ENCODE measurements around the gene MRPL34.

Gene MRPL34

DNA sequence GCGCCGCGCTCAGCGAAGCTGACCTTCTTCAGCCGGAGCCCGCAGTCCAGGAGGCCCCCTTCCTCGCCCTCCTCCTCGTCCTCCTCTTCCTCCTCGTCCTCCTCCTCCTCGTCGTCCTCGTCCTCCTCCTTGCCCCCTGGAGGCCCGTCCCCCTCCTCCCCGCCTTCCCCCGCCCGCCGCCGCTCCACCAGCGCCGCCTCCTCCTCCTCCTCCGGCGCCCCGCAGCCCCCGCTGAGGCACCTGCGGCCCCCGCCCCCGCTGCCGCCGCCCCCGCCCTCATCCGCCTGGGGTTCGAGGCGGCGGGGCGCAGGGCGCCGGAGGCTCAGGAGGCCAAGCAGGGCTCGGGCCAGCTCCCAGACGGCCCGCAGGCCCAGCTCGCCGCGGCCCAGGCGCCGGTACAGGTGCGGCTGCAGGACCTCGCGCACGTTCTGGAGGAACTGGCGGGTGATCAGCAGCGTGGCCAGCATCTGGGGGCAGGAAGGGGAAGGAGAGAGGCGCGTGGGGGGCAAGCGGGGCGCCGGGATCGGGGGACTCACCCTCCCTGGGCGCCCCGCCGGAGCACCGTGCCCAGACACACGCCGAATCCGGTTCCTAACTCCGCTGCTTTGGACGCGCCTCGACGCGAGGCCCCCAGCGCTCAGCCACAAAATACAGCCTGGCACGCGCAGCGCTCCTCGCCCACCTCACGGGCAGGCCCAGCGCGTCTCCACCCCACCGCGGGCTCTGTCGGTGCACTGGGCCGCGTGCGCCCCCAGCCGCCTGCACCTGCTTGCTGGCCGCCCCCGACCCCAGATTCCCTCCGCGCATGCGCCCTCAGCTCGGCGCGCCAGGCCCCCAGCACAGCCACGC, 23.1 kb downstream of the MRPL34 start:
- DNase-seq: no peak

GRCh38 chr19:17329366-17330261, 23.9 kb downstream of the MRPL34 start:
- DNase-seq: no peak

- no peak for DNase-seq
Observed at GRCh38 chr19:17330262-17331044, 24.8 kb downstream of the MRPL34 start.

- DNase-seq: no peak
Observed at GRCh38 chr19:17331045-17331558, 25.4 kb downstream of the MRPL34 start.

GRCh38 chr19:17332360-17332676, 26.6 kb downstream of the MRPL34 start:
- DNase-seq: no peak

GRCh38 chr19:17332677-17333581, 27.3 kb downstream of the MRPL34 start:
- peak; percentile 29 to 60 (median 42) for DNase-seq

DNA sequence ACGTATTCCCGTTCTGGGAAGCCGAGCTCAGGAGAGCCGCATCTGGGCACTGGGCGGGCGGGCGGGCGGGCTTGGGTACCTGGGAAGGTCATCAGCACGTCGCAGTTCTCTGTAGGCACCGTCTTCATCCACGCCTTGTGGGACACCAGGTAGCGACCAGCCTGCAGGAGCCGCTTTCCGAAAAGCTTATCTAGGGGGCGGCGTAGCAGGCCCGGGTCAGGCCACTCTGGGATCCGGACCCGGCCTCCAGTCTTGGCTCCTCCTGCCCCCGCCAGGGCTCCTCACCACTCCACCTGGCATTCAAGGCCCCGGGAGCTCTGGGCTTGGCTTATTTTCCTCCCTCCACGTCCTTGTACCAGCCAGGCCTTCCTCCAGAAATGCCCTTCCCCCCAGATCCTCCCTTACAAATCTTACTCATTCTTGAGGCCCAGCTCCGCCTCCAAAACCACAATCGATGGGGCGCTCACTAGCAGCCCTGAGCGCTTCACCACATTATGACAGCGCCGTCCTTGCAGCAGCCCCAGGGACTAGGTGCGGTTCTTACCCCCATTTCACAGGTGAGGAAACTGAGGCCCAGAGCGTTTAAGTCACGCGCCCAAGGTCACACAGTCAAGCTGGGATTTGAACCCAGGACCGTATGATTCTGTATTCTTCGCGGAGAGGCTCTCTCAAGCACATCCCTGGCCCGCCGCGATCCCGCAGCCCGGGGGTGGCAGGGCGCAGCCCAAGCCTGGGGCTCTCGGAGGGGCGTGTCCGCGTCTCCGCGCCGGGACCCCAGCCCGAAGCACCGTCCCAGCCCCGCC, 28.1 kb downstream of the MRPL34 start:
- peak; percentile 66 to 78 (median 77) for DNase-seq

GRCh38 chr19:17334414-17335409, 29.0 kb downstream of the MRPL34 start, which contains the start of gene ANO8:
Gene ANO8, minus strand, starts transcription at chr19:17334855. Its CDS starts 185 bp downstream, at chr19:17334670.
- peak; percentile 97 to 98 (median 98) for DNase-seq

GRCh38 chr19:17335575-17335974, 29.9 kb downstream of the MRPL34 start:
- no peak for DNase-seq

DNA sequence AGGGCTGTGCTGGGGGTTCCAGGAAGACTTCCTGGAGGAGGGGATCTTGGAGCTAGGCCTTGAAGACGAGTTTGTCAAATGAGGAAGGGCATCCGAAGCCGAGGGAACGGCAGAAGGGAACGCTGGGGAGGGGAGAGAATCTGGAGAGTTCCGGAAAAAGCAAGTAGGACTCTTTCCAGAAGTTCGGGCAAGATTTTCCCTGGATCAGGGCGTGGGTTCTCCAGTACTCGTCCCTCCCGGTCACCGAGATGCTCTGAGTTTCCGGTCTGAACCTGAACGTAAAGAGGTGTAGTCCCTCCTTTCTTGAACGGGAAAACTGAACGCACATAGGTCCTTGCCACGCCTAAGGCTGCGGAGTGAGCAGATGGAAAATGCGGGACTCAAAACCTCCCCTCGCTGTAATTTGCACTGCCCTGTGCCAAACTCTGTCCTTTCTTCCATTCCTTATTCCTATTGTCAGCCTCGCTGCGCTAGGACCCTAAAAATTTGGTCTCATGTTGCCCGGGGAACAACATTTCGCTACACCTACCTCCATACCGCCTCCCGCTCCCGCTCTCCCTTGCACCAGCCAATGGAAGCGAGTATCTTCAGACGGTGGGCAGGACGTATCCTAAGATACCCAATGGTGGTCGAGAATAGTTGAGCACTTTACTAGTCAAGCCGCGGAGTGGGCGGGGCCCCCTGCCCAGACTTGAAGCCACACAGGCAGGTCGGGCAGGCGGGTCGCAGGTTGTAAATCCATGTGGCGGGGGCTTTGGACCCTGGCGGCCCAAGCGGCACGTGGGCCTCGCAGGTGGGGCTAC, 31.4 kb downstream of the MRPL34 start, which contains the start of gene GTPBP3:
Gene GTPBP3 (plus strand): TSS at position 682 of the 803 bp plus-strand sequence. CDS start 59 bp downstream, at position 741.
- peak; percentile 96 to 99 (median 98) for DNase-seq

- DNase-seq: peak in 2 of 4 experiments; percentile 19 to 41
Observed at GRCh38 chr19:17337675-17338432, 32.2 kb downstream of the MRPL34 start.

DNA sequence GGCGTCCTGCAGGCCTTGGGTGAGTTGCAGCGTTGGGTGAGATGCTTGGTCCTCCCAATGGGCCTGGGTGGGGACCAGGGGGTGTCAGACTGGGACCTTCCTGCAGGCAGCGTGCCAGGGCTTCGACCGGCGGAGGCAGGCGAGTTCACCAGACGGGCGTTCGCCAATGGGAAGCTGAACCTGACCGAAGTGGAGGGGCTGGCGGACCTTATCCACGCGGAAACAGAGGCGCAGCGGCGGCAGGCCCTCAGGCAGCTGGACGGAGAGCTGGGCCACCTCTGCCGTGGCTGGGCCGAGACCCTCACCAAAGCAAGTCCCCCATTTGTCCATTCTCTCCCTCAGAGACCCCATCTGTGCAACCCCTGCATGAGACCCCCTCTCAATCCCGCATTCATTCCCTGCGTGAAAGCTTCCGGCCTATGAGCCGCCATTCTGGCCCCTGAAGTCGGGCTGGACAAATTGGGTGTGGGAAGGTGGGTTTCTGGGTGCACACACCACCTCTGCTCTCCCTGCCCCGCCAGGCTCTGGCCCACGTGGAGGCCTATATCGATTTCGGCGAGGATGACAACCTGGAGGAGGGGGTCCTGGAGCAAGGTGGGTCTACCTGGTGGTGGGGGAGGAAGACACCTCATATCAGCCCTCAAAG, 32.9 kb downstream of the MRPL34 start:
- no peak for DNase-seq

- peak in 1 of 4 experiments; percentile 10 for DNase-seq
Observed at GRCh38 chr19:17339088-17339741, 33.5 kb downstream of the MRPL34 start.

DNA sequence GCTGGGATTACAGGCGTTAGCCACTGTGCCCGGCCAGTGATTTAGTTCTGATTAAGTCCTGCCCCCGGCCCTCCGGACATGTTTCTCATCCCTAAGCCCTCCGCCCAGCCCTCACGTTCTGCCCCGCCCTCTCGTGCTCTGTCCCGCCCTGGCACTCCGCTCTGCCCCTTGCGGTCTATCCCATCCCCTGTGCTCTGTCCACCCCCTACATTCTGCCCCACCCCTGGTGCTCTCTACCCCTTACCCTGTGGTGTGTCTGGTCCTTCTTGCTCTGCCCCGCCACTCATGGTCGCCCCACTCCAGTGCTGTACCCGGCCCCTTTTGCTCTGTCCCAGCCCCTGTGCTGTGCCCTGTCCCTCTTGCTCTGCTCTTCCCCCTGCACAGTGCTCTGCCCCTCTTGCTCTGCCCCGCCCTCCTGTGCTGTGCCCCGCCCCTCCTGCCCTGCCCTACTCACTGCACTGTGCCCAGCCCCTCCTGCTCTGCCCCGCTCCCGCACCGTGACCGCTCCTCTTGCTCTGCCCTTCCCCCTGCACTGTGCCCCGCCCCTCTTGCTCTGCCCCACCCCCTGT, 34.7 kb downstream of the MRPL34 start:
- peak in 1 of 4 experiments; percentile 36 for DNase-seq

DNA sequence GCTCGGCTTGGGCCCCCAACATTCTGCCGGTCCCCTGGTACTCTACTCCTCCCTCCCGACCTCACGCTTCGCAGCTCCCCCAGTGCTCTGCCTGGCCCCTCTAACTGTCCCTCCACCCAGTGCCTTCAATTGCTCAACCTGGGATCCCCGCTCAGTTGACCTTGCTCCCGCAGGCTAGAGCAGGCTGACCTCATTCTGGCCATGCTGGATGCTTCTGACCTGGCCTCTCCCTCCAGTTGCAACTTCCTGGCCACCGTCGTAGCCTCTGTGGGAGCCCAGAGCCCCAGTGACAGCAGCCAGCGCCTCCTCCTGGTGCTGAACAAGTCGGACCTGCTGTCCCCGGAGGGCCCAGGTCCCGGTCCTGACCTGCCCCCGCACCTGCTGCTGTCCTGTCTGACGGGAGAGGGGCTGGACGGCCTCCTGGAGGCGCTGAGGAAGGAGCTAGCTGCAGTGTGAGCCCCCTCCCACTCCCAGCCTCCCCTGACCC, 35.2 kb downstream of the MRPL34 start:
- peak in 1 of 4 experiments; percentile 17 for DNase-seq

DNA sequence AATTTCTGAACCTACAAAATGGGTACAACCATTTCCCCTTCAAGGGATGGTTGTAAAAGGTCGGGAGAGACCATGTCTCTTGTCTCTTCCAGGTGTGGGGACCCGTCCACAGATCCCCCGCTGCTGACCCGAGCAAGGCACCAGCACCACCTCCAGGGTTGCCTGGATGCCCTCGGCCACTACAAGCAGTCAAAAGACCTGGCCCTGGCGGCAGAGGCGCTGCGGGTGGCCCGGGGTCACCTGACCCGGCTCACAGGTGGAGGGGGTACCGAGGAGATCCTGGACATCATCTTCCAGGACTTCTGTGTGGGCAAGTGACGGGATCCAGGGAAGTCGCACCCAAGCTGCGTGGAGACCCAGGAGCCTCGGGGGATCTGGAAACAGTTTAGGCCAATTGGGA, 35.7 kb downstream of the MRPL34 start:
- DNase-seq: no peak
